Globus pallidus (tissue), 1 donor: Measurements from ENCODE around the gene WWOX.

Experiments used
- DNase-seq: peaks from one replicate; pipeline ENCODE4 v3.0.0-alpha.2; 2015; ENCODE audit warnings: low spot score

Gene WWOX

GRCh38 chr16:78620291-78620690 is 520.8 kb downstream of the WWOX start:
- no peak for DNase-seq

GRCh38 chr16:78623796-78624195 is 524.3 kb downstream of the WWOX start:
- no peak for DNase-seq

- DNase-seq = no peak
These were observed 524.9 kb downstream of the WWOX start for GRCh38 chr16:78624366-78624765.

- no peak for DNase-seq
These were observed 529.1 kb downstream of the WWOX start for GRCh38 chr16:78628461-78629045.

- no peak for DNase-seq
These were observed 529.7 kb downstream of the WWOX start for GRCh38 chr16:78629173-78629572.

- DNase-seq = no peak
These were observed 530.6 kb downstream of the WWOX start for GRCh38 chr16:78630102-78630501.

GRCh38 chr16:78633551-78633950 is 534.1 kb downstream of the WWOX start:
- DNase-seq = no peak

- DNase-seq = no peak
These were observed 536.4 kb downstream of the WWOX start for GRCh38 chr16:78635807-78636206.

- no peak for DNase-seq
These were observed 538.9 kb downstream of the WWOX start for GRCh38 chr16:78638371-78638770.

- DNase-seq = no peak
These were observed 540.3 kb downstream of the WWOX start for GRCh38 chr16:78639775-78640174.

GRCh38 chr16:78640886-78641285 is 541.4 kb downstream of the WWOX start:
- no peak for DNase-seq

GRCh38 chr16:78641433-78641832 is 542.0 kb downstream of the WWOX start:
- DNase-seq = no peak

- DNase-seq = no peak
These were observed 543.3 kb downstream of the WWOX start for GRCh38 chr16:78642621-78643285.

GRCh38 chr16:78645657-78646056 is 546.2 kb downstream of the WWOX start:
- no peak for DNase-seq

- DNase-seq = no peak
These were observed 547.6 kb downstream of the WWOX start for GRCh38 chr16:78647019-78647418.

GRCh38 chr16:78647491-78647890 is 548.0 kb downstream of the WWOX start:
- no peak for DNase-seq

GRCh38 chr16:78648517-78648916 is 549.1 kb downstream of the WWOX start:
- peak; percentile 24 for DNase-seq

- DNase-seq = no peak
These were observed 551.1 kb downstream of the WWOX start for GRCh38 chr16:78650339-78651074.

- DNase-seq = no peak
These were observed 555.5 kb downstream of the WWOX start for GRCh38 chr16:78654929-78655328.

- no peak for DNase-seq
These were observed 556.1 kb downstream of the WWOX start for GRCh38 chr16:78655331-78656113.

GRCh38 chr16:78656887-78657286 is 557.4 kb downstream of the WWOX start:
- DNase-seq = no peak

- no peak for DNase-seq
These were observed 559.8 kb downstream of the WWOX start for GRCh38 chr16:78659216-78659615.
